Neuronal stem cell (in vitro differentiated cells): ENCODE results near the gene RPLP2.

Source experiments
- DNase-seq: peaks from one replicate; pipeline ENCODE4 v3.0.0-alpha.2; 2013; ENCODE audit warnings: low spot score
- H2AFZ ChIP-seq: one replicate; pipeline ENCODE4 v1.6.1; 2013; ENCODE audit warnings: mild to moderate bottlenecking, low read length, inconsistent platforms
- H2AK5ac ChIP-seq: 2 replicates; pipeline ENCODE4 v1.6.1; 2013; ENCODE audit warnings: low read depth, mild to moderate bottlenecking, inconsistent platforms, low read length, moderate library complexity, mixed read lengths
- H2BK120ac ChIP-seq: 2 replicates; pipeline ENCODE4 v1.6.1; 2013; ENCODE audit warnings: low read depth, mild to moderate bottlenecking, inconsistent platforms, low read length, moderate library complexity, mixed read lengths
- H2BK12ac ChIP-seq: one replicate; pipeline ENCODE4 v1.6.1; 2013; ENCODE audit warnings: low read length, inconsistent platforms
- H2BK15ac ChIP-seq: 2 replicates; pipeline ENCODE4 v1.6.1; 2013; ENCODE audit warnings: mild to moderate bottlenecking, low read length, inconsistent platforms, mixed read lengths
- H2BK5ac ChIP-seq: one replicate; pipeline ENCODE4 v1.6.1; 2013; ENCODE audit warnings: inconsistent platforms, mild to moderate bottlenecking, low read length, moderate library complexity
- H3K14ac ChIP-seq: one replicate; pipeline ENCODE4 v1.6.1; 2013; ENCODE audit warnings: low read length, inconsistent platforms
- H3K18ac ChIP-seq: 2 replicates; pipeline ENCODE4 v1.6.1; 2013; ENCODE audit warnings: low read length, inconsistent platforms
- H3K23ac ChIP-seq: 2 replicates; pipeline ENCODE4 v1.6.1; 2013; ENCODE audit warnings: low read depth, mild to moderate bottlenecking, mixed read lengths, low read length, inconsistent platforms; ENCODE audit not compliant: poor library complexity
- H3K27ac ChIP-seq: replicated peaks from 3 replicates; pipeline ENCODE4 v1.5.1; 2013; ENCODE audit warnings: low read length, inconsistent platforms
- H3K27me3 ChIP-seq, 3 experiments: 2 replicates each; pipeline ENCODE4 v1.6.1; 2013; ENCODE audit warnings: low read length in 3 of 3, mild to moderate bottlenecking in 2 of 3, inconsistent platforms in 1 of 3, low read depth in 1 of 3, mixed read lengths in 1 of 3, moderate library complexity in 1 of 3; ENCODE audit not compliant: control insufficient read depth in 3 of 3, insufficient read depth in 3 of 3
- H3K36me3 ChIP-seq, 2 donors: replicated peaks in 1 of 2; 2 replicates each; pipeline ENCODE4 v1.6.1; 2013; ENCODE audit warnings: low read length in 2 of 2; ENCODE audit not compliant: control insufficient read depth in 2 of 2, insufficient read depth in 2 of 2
- H3K4ac ChIP-seq: 2 replicates; pipeline ENCODE4 v1.6.1; 2013; ENCODE audit warnings: inconsistent platforms, mild to moderate bottlenecking, low read length, moderate library complexity
- H3K4me1 ChIP-seq, 2 donors: 1 replicate in 1 of 2; 2 replicates in 1 of 2; pipeline ENCODE4 v1.6.1; 2013; ENCODE audit warnings: low read length in 2 of 2, low read depth in 1 of 2; ENCODE audit not compliant: control insufficient read depth in 2 of 2, insufficient read depth in 1 of 2
- H3K4me2 ChIP-seq: one replicate; pipeline ENCODE4 v1.6.1; 2013; ENCODE audit warnings: mild to moderate bottlenecking, low read length, inconsistent platforms; ENCODE audit not compliant: insufficient read depth, poor library complexity, severe bottlenecking
- H3K4me3 ChIP-seq, 2 donors: 2 replicates each; pipeline ENCODE4 v1.5.1; 2013; ENCODE audit warnings: low read length in 2 of 2, mild to moderate bottlenecking in 2 of 2, inconsistent platforms in 1 of 2, moderate library complexity in 1 of 2
- H3K79me1 ChIP-seq: one replicate; pipeline ENCODE4 v1.6.1; 2013; ENCODE audit warnings: low read depth, mild to moderate bottlenecking, inconsistent platforms, low read length, moderate library complexity
- H3K9ac ChIP-seq: one replicate; pipeline ENCODE4 v1.6.1; 2013; ENCODE audit warnings: mild to moderate bottlenecking, low read depth, low read length, inconsistent platforms; ENCODE audit not compliant: poor library complexity
- H3K9me3 ChIP-seq, 2 donors: replicated peaks in 1 of 2; 2 replicates each; pipeline versions ENCODE3 to v1.6.1; 2013; ENCODE audit warnings: low read length in 2 of 2, mild to moderate bottlenecking in 2 of 2, inconsistent platforms in 1 of 2, low read depth in 1 of 2, mixed read lengths in 1 of 2, moderate library complexity in 1 of 2; ENCODE audit not compliant: control insufficient read depth in 2 of 2, insufficient read depth in 1 of 2
- H4K8ac ChIP-seq: one replicate; pipeline ENCODE4 v1.6.1; 2013; ENCODE audit warnings: low read depth, mild to moderate bottlenecking, inconsistent platforms, low read length, moderate library complexity
- H4K91ac ChIP-seq: one replicate; pipeline ENCODE4 v1.6.1; 2013; ENCODE audit warnings: low read length, low read depth, mild to moderate bottlenecking, inconsistent platforms; ENCODE audit not compliant: poor library complexity
- WGBS, 2 donors: extraction: QIAGEN DNeasy Blood & Tissue Kit; methylation state at CpG; one replicate each; pipeline ENCODE4 v1.1.7; 2013; ENCODE audit warnings: missing lambda C conversion rate in 2 of 2, mixed read lengths in 1 of 2; ENCODE audit not compliant: insufficient read length in 2 of 2, insufficient replicate concordance in 1 of 2; ENCODE audit errors: extremely low coverage in 2 of 2; 5-methylcytosine and 5-hydroxymethylcytosine counted together

The RPLP2 gene

GRCh38 chr11:837189-837989, 27.6 kb downstream of the RPLP2 start:
- no peak overlapping the region for H3K18ac ChIP-seq
- no CpG with 5 or more reads among the region's 22 CpGs for WGBS, 2 donors
- H2BK5ac ChIP-seq = peak overlapping the region; percentile 13

GRCh38 chr11:837990-838307, 28.2 kb downstream of the RPLP2 start:
- H3K79me1 ChIP-seq = peaks cover 42% of the 10 kb centered on the region
- no peak overlapping the region for H2AFZ ChIP-seq
- peaks cover 48 to 62% of the 10 kb centered on the region in 2 donors for H3K36me3 ChIP-seq
- no peak overlapping the region for H2BK15ac ChIP-seq
- H3K18ac ChIP-seq = no peak overlapping the region
- H2AK5ac ChIP-seq = no peak overlapping the region
- no peak overlapping the region for H3K4me3 ChIP-seq
- H4K91ac ChIP-seq = no peak overlapping the region
- H3K4ac ChIP-seq = no peak overlapping the region
- peak overlapping the region; percentile 65 for H3K23ac ChIP-seq
- no peak overlapping the region for H3K27ac ChIP-seq
- peaks cover 13 to 14% of the 10 kb centered on the region in 2 donors for H3K4me1 ChIP-seq
- no peak overlapping the region for H3K14ac ChIP-seq
- no peaks in the 10 kb centered on the region for H3K27me3 ChIP-seq
- peak overlapping the region; percentile 65 for H4K8ac ChIP-seq
- H2BK120ac ChIP-seq = no peak overlapping the region
- no peak for DNase-seq
- no peaks in the 10 kb centered on the region for H3K9me3 ChIP-seq
- no CpG with 5 or more reads among the region's 8 CpGs for WGBS, 2 donors
- H2BK5ac ChIP-seq = no peak overlapping the region
- H3K4me2 ChIP-seq = no peak overlapping the region
- H3K9ac ChIP-seq = peak overlapping the region; percentile 30
- H2BK12ac ChIP-seq = no peak overlapping the region

More at GRCh38 chr11:837189-837989, 27.6 kb downstream of the RPLP2 start:
- Histone ChIP-seq H3K4me3 (no peak overlapping the region), H3K23ac (peak overlapping the region; percentile 85), H3K9me3 (no peaks in the 10 kb centered on the region), H3K27me3 (no peaks in the 10 kb centered on the region), H3K36me3 (peaks cover 48 to 62% of the 10 kb centered on the region in 2 donors), H4K91ac (no peak overlapping the region), H3K79me1 (peaks cover 42% of the 10 kb centered on the region), H2AFZ (no peak overlapping the region), H3K4me2 (no peak overlapping the region), H2BK12ac (no peak overlapping the region), H3K9ac (peak overlapping the region; percentile 30), H3K4ac (no peak overlapping the region), H3K14ac (no peak overlapping the region), H2BK120ac (no peak overlapping the region), H3K27ac (no peak overlapping the region), H4K8ac (peak overlapping the region; percentile 65), H2AK5ac (peak overlapping the region; percentile 35), H2BK15ac (no peak overlapping the region), H3K4me1 (peaks cover 13 to 17% of the 10 kb centered on the region in 2 donors)
- DNase-seq = no peak

- H2AFZ ChIP-seq = no peak overlapping the region
- H3K9ac ChIP-seq = peak overlapping the region; percentile 77
- no peak overlapping the region for H2AK5ac ChIP-seq
- peak overlapping the region; percentile 37 for H3K4ac ChIP-seq
- H3K23ac ChIP-seq = peak overlapping the region; percentile 65
- no CpG with 5 or more reads among the region's 17 CpGs for whole genome bisulfite sequencing, 2 donors
- peaks cover 11 to 13% of the 10 kb centered on the region in 2 donors for H3K4me1 ChIP-seq
- peaks cover 48 to 62% of the 10 kb centered on the region in 2 donors for H3K36me3 ChIP-seq
- H2BK5ac ChIP-seq = no peak overlapping the region
- H3K4me2 ChIP-seq = no peak overlapping the region
- no peak overlapping the region for H2BK12ac ChIP-seq
- H3K9me3 ChIP-seq = no peaks in the 10 kb centered on the region
- no peak overlapping the region for H3K27ac ChIP-seq
- H3K14ac ChIP-seq = peak overlapping the region; percentile 21
- no peaks in the 10 kb centered on the region for H3K27me3 ChIP-seq
- H3K18ac ChIP-seq = no peak overlapping the region
- no peak for DNase-seq
- no peak overlapping the region for H4K91ac ChIP-seq
- H2BK15ac ChIP-seq = no peak overlapping the region
- no peak overlapping the region for H3K4me3 ChIP-seq
- H2BK120ac ChIP-seq = no peak overlapping the region
- no peak overlapping the region for H4K8ac ChIP-seq
- peaks cover 38% of the 10 kb centered on the region for H3K79me1 ChIP-seq
These were observed 28.9 kb downstream of the RPLP2 start for GRCh38 chr11:838441-839279.

- peaks cover 48 to 62% of the 10 kb centered on the region in 2 donors for H3K36me3 ChIP-seq
- no peak overlapping the region for H3K23ac ChIP-seq
- no peaks in the 10 kb centered on the region for H3K27me3 ChIP-seq
- H3K18ac ChIP-seq = no peak overlapping the region
- H3K9me3 ChIP-seq = no peaks in the 10 kb centered on the region
- H3K27ac ChIP-seq = no peak overlapping the region
- H2BK12ac ChIP-seq = peak overlapping the region; percentile 73
- WGBS, 2 donors = no CpG with 5 or more reads among the region's 5 CpGs
- peaks cover 38% of the 10 kb centered on the region for H3K79me1 ChIP-seq
- no peak overlapping the region for H2BK120ac ChIP-seq
- peaks cover 12 to 15% of the 10 kb centered on the region in 2 donors for H3K4me1 ChIP-seq
- no peak overlapping the region for H3K9ac ChIP-seq
- H2BK15ac ChIP-seq = no peak overlapping the region
- no peak overlapping the region for H3K4me2 ChIP-seq
- no peak overlapping the region for H3K14ac ChIP-seq
- no peak overlapping the region for H4K8ac ChIP-seq
- H2BK5ac ChIP-seq = no peak overlapping the region
- no peak overlapping the region for H3K4ac ChIP-seq
- no peak overlapping the region for H2AFZ ChIP-seq
- H3K4me3 ChIP-seq = no peak overlapping the region
- no peak overlapping the region for H4K91ac ChIP-seq
- no peak for DNase-seq
- H2AK5ac ChIP-seq = no peak overlapping the region
These were observed 29.5 kb downstream of the RPLP2 start for GRCh38 chr11:839280-839623.
